Rectal smooth muscle tissue (tissue), 1 donor: ENCODE results near the gene MYL9.

Experiments
- H3K27ac ChIP-seq: one replicate; pipeline ENCODE4 v1.7.0; 2013; ENCODE audit warnings: low read depth, low read length, inconsistent platforms
- H3K27me3 ChIP-seq: one replicate; pipeline ENCODE4 v1.7.0; 2013; ENCODE audit warnings: low read length; ENCODE audit not compliant: control insufficient read depth, insufficient read depth
- H3K36me3 ChIP-seq: one replicate; pipeline ENCODE4 v1.7.0; 2013; ENCODE audit warnings: low read length; ENCODE audit not compliant: control insufficient read depth, insufficient read depth
- H3K4me1 ChIP-seq: one replicate; pipeline ENCODE4 v1.7.0; 2013; ENCODE audit warnings: low read length; ENCODE audit not compliant: control insufficient read depth, insufficient read depth
- H3K4me3 ChIP-seq: one replicate; pipeline ENCODE4 v1.7.0; 2013; ENCODE audit warnings: low read length
- H3K9ac ChIP-seq: one replicate; pipeline ENCODE4 v1.7.0; 2013; ENCODE audit warnings: low read length

The MYL9 gene

DNA sequence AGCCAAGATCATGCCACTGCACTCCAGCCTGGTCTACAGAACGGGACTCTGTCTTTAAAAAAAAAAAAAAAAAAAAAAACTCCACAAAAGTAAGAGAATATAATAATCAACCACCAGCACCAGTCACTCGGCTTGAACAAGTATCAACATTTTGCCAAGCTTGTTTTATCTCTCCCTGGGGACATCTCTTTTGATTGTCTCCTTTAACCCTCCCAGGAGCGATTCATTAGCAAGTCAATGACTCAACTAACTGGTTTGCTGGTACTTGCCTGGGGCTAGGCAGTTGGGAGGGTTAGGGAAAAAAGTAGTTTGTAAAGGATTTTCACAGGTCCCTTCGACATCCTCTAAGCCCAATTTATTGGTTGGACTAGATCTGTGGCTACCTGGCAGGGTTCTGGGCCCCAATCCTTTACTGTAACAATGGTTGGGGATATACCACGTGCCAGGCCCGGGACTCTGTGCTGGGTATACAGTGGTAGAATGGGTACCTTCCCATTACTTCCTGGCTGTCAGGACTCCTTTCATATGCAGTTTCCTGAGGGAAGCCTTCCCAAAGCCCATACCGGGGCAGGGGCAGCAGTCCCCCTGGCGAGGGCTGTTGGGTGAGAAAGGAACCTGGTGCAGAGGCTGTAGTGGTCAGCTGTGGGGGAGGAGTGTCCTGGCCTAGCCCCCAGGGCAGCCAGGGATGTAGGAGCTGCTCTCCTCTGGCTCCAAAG is 44.2 kb downstream of the MYL9 start:
- Histone ChIP-seq H3K27me3 (no peaks in the 10 kb centered on the region), H3K4me1 (no peaks in the 10 kb centered on the region), H3K9ac (no peak overlapping the region), H3K4me3 (no peak overlapping the region), H3K27ac (no peak overlapping the region), H3K36me3 (peaks cover 11% of the 10 kb centered on the region)

DNA sequence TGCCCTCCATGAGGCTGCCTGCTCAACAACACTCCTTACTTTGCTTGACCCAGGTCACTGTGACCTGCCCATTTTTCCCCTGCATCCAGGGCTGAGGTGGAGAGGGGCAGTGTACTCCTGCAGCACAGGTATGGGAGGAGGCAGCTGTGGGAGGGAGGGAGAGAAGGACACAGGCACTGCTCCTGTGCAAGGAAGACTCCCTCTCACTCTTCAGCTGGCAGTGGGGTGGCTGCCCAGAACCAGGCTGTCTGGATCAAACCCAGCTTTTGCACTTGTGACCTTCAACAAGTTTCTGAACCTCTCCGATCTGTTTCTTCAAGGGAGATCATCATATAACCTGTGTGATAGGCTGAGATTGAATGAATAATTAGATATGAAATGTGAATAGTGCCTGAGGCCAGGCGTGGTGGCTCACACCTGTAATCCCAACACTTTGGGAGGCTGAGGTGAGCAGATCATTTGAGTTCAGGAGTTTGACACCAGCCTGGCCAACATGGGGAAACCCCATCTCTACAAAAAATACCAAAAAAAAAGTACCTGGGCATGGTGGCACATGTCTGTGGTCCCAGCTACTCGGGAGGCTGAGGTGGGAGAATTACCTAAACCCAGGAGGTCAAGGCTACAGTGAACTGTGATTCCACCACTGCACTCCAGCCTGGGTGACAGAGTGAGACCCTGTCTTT is 46.2 kb downstream of the MYL9 start:
- no peak overlapping the region for H3K27ac ChIP-seq
- no peak overlapping the region for H3K4me3 ChIP-seq
- no peaks in the 10 kb centered on the region for H3K4me1 ChIP-seq
- no peaks in the 10 kb centered on the region for H3K27me3 ChIP-seq
- peaks cover 8% of the 10 kb centered on the region for H3K36me3 ChIP-seq
- H3K9ac ChIP-seq = no peak overlapping the region

DNA sequence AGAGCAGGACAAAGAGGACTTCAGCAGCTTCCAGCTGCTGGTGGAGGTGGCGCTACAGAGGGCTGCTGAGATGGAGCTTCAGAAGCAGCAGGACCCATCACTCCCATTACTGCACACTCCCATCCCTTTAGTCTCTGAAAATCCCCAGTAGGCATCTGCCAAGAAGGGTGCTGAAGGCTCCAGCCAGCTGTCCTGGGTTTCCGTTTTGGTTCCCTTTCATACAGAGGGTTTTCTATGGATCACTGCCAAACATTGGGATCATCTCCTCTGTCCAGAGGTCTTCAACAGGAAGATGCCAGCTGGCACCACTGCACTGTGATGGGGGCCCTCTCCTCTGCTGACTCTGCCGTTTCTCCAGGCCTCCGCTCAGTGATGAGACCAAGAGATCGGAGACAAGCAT is 50.0 kb downstream of the MYL9 start:
- Histone ChIP-seq H3K36me3 (no peaks in the 10 kb centered on the region), H3K27me3 (no peaks in the 10 kb centered on the region), H3K27ac (no peak overlapping the region), H3K4me1 (no peaks in the 10 kb centered on the region), H3K4me3 (no peak overlapping the region), H3K9ac (no peak overlapping the region)

DNA sequence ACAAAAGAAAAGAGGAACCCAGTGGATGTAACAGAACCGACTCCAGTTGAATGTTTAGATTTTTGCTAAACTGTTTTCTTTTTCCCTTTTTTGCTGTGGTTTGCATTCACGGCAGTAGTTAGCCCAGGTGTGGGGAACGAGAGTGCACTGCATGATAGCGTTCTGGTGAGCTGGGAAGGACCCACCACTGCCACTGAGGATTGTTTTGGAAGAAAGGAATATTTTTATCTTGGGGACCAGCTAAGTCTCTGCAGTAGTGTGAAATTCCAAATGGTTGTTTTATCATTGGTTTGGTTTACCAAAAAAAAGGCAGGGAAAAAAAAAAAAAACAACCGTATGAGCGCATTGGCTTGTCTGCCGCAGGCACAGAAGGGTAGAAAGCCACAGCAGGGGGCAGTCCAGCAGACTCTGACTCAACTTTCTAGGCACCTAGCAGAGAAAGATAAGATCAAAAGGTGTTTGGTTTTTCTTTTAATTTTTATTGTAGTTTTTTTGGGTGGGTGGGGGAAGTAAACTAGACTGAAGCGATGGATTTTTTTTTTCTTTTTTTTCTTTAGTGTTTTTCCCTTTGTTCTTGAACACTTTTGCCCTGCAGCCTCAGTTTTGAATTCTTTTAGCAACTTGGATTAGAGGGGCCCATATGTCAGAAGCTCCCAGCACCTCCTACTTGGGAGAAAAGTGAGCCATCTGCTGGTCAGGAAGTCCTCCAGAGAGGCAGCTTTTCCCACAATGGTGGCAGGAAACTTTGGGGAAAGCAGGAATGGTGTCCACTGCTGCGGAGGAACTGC is 50.7 kb downstream of the MYL9 start:
- no peak overlapping the region for H3K27ac ChIP-seq
- H3K9ac ChIP-seq = no peak overlapping the region
- no peaks in the 10 kb centered on the region for H3K4me1 ChIP-seq
- H3K27me3 ChIP-seq = no peaks in the 10 kb centered on the region
- no peaks in the 10 kb centered on the region for H3K36me3 ChIP-seq
- H3K4me3 ChIP-seq = no peak overlapping the region

DNA sequence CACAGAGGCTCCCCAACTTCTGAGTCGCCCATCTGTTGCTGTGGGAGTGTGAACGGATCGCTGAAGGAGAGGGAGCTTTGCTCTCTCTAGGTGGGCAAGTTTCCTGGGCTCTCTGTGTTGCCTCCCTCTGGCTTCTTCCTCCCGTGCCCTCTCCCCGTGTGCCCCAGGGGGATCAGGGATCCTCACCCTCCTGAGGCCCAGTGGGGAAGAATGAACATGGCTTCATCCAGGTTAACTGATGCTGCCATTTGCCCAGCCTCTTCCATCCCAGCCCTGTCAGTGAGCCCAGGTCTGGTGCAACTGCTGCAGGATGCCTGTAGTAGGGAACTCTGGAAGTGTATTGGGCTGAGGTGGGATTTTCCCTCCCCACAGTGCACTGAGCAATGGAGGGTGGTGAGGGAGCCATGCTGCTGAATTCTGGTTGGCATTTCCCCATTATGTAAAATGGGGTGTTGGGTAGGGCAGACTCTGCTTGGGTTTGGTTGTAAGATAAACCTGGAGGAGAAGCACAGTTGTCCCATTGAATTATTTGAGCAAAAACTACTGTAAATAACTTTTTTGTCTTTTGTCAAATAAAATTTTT is 52.1 kb downstream of the MYL9 start:
- no peak overlapping the region for H3K27ac ChIP-seq
- no peak overlapping the region for H3K4me3 ChIP-seq
- no peaks in the 10 kb centered on the region for H3K36me3 ChIP-seq
- H3K27me3 ChIP-seq = no peaks in the 10 kb centered on the region
- no peak overlapping the region for H3K9ac ChIP-seq
- H3K4me1 ChIP-seq = no peaks in the 10 kb centered on the region

DNA sequence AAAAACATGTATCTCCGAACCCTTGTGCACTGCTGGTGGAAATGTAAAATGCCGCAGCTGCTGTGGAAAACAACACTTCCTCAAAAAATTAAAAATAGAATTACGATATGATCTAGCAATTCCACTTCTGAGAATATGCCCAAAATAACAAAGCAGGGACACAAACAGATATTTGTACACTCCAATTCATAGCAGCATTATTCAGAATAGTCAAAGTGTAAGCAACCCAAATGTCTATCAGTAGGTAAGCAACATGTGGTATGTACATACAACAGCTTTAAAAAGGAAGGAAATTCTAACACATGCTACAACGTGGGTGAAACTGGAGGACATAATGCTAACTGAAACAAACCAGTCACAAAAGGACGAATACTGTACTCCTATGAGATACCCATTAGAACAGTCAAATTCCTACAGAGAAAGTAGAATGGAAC is 58.6 kb downstream of the MYL9 start:
- Histone ChIP-seq H3K4me1 (peaks cover 2% of the 10 kb centered on the region), H3K4me3 (no peak overlapping the region), H3K27me3 (no peaks in the 10 kb centered on the region), H3K9ac (no peak overlapping the region), H3K36me3 (no peaks in the 10 kb centered on the region), H3K27ac (no peak overlapping the region)
